Measurements from ENCODE around the gene PRRC2C. TPM values are rescaled to one million over a fixed set of nuclear protein-coding genes. Genes with fewer than 3 reads are reported as not detected.

The PRRC2C gene
- total and polyA plus RNA-seq, 4 donors = 13.6 to 41.9 (median 34.4) TPM

DNA sequence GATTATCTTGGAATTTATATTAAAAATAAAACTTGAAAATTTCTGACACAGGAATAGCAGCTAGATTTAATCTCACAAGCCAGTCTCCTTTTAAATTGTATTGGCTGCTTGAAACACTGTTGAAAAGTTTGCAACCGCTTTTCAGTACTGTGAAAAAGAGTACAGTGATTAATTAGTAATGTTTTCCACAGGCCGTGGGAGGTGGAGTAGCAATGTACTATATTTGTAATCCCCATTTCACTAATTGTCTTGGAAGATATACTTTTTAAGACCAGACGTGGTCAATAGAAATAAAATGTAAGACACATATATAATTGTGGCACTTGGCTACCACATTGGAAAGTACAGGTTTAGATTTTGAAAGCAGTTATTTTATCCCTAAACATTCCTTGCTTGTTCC is 95.9 kb downstream of the PRRC2C start:
- H3K27ac ChIP-seq (ENCODE audit: low read depth in 1 of 2, low read length in 2 of 2) = no peak overlapping the region
- no peak overlapping the region for H3K9ac ChIP-seq (ENCODE audit: low read depth in 1 of 2, low read length in 2 of 2)
- TF ChIP-seq EGR1 (IDR thresholded peaks at IDR 0.05; ENCODE audit: low read depth in 2 of 2) = no peak
- no peak for TF ChIP-seq FOXA2 (IDR thresholded peaks at IDR 0.05)
- TF ChIP-seq GABPA (IDR thresholded peaks at IDR 0.05 in 1 of 2, conservative IDR thresholded peaks at IDR 0.05 in 1 of 2) = no peak
- TF ChIP-seq RXRA (IDR thresholded peaks at IDR 0.05) = no peak
- TF ChIP-seq JUND (IDR thresholded peaks at IDR 0.05) = no peak
- TF ChIP-seq, protein P1, sequence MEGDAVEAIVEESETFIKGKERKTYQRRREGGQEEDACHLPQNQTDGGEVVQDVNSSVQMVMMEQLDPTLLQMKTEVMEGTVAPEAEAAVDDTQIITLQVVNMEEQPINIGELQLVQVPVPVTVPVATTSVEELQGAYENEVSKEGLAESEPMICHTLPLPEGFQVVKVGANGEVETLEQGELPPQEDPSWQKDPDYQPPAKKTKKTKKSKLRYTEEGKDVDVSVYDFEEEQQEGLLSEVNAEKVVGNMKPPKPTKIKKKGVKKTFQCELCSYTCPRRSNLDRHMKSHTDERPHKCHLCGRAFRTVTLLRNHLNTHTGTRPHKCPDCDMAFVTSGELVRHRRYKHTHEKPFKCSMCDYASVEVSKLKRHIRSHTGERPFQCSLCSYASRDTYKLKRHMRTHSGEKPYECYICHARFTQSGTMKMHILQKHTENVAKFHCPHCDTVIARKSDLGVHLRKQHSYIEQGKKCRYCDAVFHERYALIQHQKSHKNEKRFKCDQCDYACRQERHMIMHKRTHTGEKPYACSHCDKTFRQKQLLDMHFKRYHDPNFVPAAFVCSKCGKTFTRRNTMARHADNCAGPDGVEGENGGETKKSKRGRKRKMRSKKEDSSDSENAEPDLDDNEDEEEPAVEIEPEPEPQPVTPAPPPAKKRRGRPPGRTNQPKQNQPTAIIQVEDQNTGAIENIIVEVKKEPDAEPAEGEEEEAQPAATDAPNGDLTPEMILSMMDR (IDR thresholded peaks at IDR 0.05; ENCODE audit: low read depth, low read length, missing input control) = no peak
- no peak for TF ChIP-seq TAF1 (conservative IDR thresholded peaks at IDR 0.05)
- TF ChIP-seq, protein P2, sequence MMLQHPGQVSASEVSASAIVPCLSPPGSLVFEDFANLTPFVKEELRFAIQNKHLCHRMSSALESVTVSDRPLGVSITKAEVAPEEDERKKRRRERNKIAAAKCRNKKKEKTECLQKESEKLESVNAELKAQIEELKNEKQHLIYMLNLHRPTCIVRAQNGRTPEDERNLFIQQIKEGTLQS (IDR thresholded peaks at IDR 0.05) = no peak
- TF ChIP-seq, protein P3, sequence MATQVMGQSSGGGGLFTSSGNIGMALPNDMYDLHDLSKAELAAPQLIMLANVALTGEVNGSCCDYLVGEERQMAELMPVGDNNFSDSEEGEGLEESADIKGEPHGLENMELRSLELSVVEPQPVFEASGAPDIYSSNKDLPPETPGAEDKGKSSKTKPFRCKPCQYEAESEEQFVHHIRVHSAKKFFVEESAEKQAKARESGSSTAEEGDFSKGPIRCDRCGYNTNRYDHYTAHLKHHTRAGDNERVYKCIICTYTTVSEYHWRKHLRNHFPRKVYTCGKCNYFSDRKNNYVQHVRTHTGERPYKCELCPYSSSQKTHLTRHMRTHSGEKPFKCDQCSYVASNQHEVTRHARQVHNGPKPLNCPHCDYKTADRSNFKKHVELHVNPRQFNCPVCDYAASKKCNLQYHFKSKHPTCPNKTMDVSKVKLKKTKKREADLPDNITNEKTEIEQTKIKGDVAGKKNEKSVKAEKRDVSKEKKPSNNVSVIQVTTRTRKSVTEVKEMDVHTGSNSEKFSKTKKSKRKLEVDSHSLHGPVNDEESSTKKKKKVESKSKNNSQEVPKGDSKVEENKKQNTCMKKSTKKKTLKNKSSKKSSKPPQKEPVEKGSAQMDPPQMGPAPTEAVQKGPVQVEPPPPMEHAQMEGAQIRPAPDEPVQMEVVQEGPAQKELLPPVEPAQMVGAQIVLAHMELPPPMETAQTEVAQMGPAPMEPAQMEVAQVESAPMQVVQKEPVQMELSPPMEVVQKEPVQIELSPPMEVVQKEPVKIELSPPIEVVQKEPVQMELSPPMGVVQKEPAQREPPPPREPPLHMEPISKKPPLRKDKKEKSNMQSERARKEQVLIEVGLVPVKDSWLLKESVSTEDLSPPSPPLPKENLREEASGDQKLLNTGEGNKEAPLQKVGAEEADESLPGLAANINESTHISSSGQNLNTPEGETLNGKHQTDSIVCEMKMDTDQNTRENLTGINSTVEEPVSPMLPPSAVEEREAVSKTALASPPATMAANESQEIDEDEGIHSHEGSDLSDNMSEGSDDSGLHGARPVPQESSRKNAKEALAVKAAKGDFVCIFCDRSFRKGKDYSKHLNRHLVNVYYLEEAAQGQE (IDR thresholded peaks at IDR 0.05) = no peak
- TF ChIP-seq, protein P4, sequence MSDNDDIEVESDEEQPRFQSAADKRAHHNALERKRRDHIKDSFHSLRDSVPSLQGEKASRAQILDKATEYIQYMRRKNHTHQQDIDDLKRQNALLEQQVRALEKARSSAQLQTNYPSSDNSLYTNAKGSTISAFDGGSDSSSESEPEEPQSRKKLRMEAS (IDR thresholded peaks at IDR 0.05) = no peak
- no peak for TF ChIP-seq YY1 (IDR thresholded peaks at IDR 0.05)
- TF ChIP-seq HNF4A (conservative IDR thresholded peaks at IDR 0.05) = no peak
- no peak for TF ChIP-seq SP1 (IDR thresholded peaks at IDR 0.05)
- no peak for TF ChIP-seq NR2F2 (IDR thresholded peaks at IDR 0.05)
- H3K4me1 ChIP-seq (ENCODE audit: control insufficient read depth in 4 of 4, insufficient read depth in 4 of 4, low read length in 3 of 4) = no peaks in the 10 kb centered on the region
- WGBS = 92% methylated on average over 3 of the region's 3 CpGs
- H3K27me3 ChIP-seq (ENCODE audit: control insufficient read depth in 4 of 4, insufficient read depth in 4 of 4, low read length in 3 of 4) = no peaks in the 10 kb centered on the region
- no peak overlapping the region for H3K4me3 ChIP-seq (ENCODE audit: low read depth in 1 of 3, low read length in 3 of 3)
- peaks cover 7 to 66% (median 51%) of the 10 kb centered on the region in 4 donors for H3K36me3 ChIP-seq (ENCODE audit: control insufficient read depth in 4 of 4, insufficient read depth in 3 of 4, low read depth in 1 of 4, low read length in 3 of 4)
- no peaks in the 10 kb centered on the region for H3K9me3 ChIP-seq (ENCODE audit: control insufficient read depth in 4 of 4, low read length in 3 of 4)
- no peak for DNase-seq (ENCODE audit: low spot score)

DNA sequence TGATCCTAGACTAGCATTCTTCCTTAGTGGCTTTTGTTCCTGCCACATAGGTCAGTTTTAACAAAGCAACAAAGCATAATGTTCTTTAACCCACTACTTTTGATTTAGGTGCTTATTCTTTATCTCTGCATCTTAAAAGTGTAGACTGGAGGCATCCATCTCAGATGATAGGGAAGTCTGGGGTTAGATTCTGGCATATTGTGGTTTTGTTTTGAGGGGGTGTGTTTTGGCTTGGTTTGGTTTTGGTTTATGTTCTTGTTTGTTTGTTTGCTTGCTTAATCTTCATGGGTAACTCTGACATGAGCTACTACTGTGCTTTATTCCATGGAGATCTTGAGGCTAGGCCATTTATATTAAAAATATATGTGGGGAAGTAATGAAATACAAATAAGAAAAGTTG is 96.4 kb downstream of the PRRC2C start:
- Histone ChIP-seq H3K9me3 (ENCODE audit: control insufficient read depth in 4 of 4, low read length in 3 of 4) (no peaks in the 10 kb centered on the region), H3K4me3 (ENCODE audit: low read depth in 1 of 3, low read length in 3 of 3) (no peak overlapping the region), H3K27ac (ENCODE audit: low read depth in 1 of 2, low read length in 2 of 2) (no peak overlapping the region), H3K9ac (ENCODE audit: low read depth in 1 of 2, low read length in 2 of 2) (no peak overlapping the region), H3K27me3 (ENCODE audit: control insufficient read depth in 4 of 4, insufficient read depth in 4 of 4, low read length in 3 of 4) (no peaks in the 10 kb centered on the region), H3K36me3 (ENCODE audit: control insufficient read depth in 4 of 4, insufficient read depth in 3 of 4, low read depth in 1 of 4, low read length in 3 of 4) (peaks cover 7 to 66% (median 48%) of the 10 kb centered on the region in 4 donors), H3K4me1 (ENCODE audit: control insufficient read depth in 4 of 4, insufficient read depth in 4 of 4, low read length in 3 of 4) (no peaks in the 10 kb centered on the region)
- no peak for DNase-seq (ENCODE audit: low spot score)
- no peak for TF ChIP-seq JUND (IDR thresholded peaks at IDR 0.05)

All from liver (tissue), 9 donors.